HepG2 (cell line): ENCODE results near the gene PPP1R15B. TPM values are rescaled to one million over a fixed set of nuclear protein-coding genes. Genes with fewer than 3 reads are reported as not detected.

Experiments used
- ATF7-NPFF ChIP-seq: sonication (generic); formaldehyde crosslinking; IDR thresholded peaks from 2 replicates; pipeline ENCODE4 v1.8.1; 2023; ENCODE audit warnings: mild to moderate bottlenecking, low read depth, missing genetic modification reagents, moderate library complexity
- BCL6 ChIP-seq: IDR thresholded peaks from 2 replicates; pipeline ENCODE4 v1.6.1; 2016; ENCODE audit warnings: missing genetic modification reagents, missing compliant biosample characterization
- CBX1 ChIP-seq: IDR thresholded peaks from one replicate; pipeline ENCODE4 v1.6.1; 2016; ENCODE audit warnings: antibody characterized with exemption, low read depth
- CHD2 ChIP-seq: IDR thresholded peaks from 2 replicates; pipeline ENCODE4 v1.6.1; 2011; ENCODE audit warnings: low read depth, low read length, improper control_type of control experiment
- DZIP1 ChIP-seq: sonication (generic); formaldehyde crosslinking; IDR thresholded peaks from 2 replicates; pipeline ENCODE4 v1.5.0; 2020; ENCODE audit warnings: mild to moderate bottlenecking, missing genetic modification reagents
- FOXA3 ChIP-seq: IDR thresholded peaks from 2 replicates; pipeline ENCODE4 v1.6.1; 2016; ENCODE audit warnings: missing genetic modification reagents, missing compliant biosample characterization
- GATAD2A ChIP-seq: IDR thresholded peaks from 2 replicates; pipeline ENCODE4 v1.6.1; 2016
- GFI1 ChIP-seq: sonication (generic); formaldehyde crosslinking; IDR thresholded peaks from 2 replicates; pipeline ENCODE4 v1.5.0; 2020; ENCODE audit warnings: missing genetic modification reagents, mild to moderate bottlenecking, borderline replicate concordance
- HIVEP1 ChIP-seq: sonication (generic); formaldehyde crosslinking; IDR thresholded peaks from 2 replicates; pipeline ENCODE4 v1.4.0; 2020; ENCODE audit warnings: mild to moderate bottlenecking, missing genetic modification reagents
- KLF16 ChIP-seq, 2 experiments: sonication (generic) in 1 of 2; formaldehyde crosslinking in 1 of 2; IDR thresholded peaks; 2 replicates each; pipeline versions ENCODE4 v1.6.1 to v1.8.0; 2016 to 2023; ENCODE audit warnings: missing genetic modification reagents in 2 of 2, missing compliant biosample characterization in 1 of 2
- MAF1 ChIP-seq: sonication (generic); formaldehyde crosslinking; IDR thresholded peaks from 2 replicates; pipeline ENCODE4 v1.5.0; 2020; ENCODE audit warnings: missing genetic modification reagents, borderline replicate concordance
- MED8 ChIP-seq: sonication (generic); formaldehyde crosslinking; IDR thresholded peaks from 2 replicates; pipeline ENCODE4 v1.8.1; 2023; ENCODE audit warnings: mild to moderate bottlenecking, missing genetic modification reagents; ENCODE audit not compliant: insufficient replicate concordance
- NFE2 ChIP-seq: sonication (generic); formaldehyde crosslinking; IDR thresholded peaks from 2 replicates; pipeline ENCODE4 v1.4.0; 2020; ENCODE audit warnings: missing genetic modification reagents
- NFYB ChIP-seq: sonication (generic); formaldehyde crosslinking; IDR thresholded peaks from 2 replicates; pipeline ENCODE4 v1.4.0; 2020; ENCODE audit warnings: missing genetic modification reagents
- PPARG ChIP-seq: conservative IDR thresholded peaks from 2 replicates; pipeline ENCODE4 v1.6.1; 2016; ENCODE audit warnings: missing biosample characterization, missing genetic modification reagents
- REL ChIP-seq: sonication (generic); formaldehyde crosslinking; conservative IDR thresholded peaks from 2 replicates; pipeline ENCODE4 v1.8.0; 2022; ENCODE audit warnings: mild to moderate bottlenecking, missing genetic modification reagents, moderate library complexity
- SP5 ChIP-seq: IDR thresholded peaks from 2 replicates; pipeline ENCODE4 v1.6.1; 2016; ENCODE audit warnings: low read depth, borderline replicate concordance
- TAF1 ChIP-seq: sonication (generic); formaldehyde crosslinking; IDR thresholded peaks from 2 replicates; pipeline ENCODE4 v1.4.0; 2020; ENCODE audit warnings: missing genetic modification reagents
- ZFY ChIP-seq: sonication (generic); formaldehyde crosslinking; IDR thresholded peaks from 2 replicates; pipeline ENCODE4 v1.4.0; 2020; ENCODE audit warnings: missing genetic modification reagents
- ZNF276 ChIP-seq: sonication (generic); formaldehyde crosslinking; IDR thresholded peaks from 2 replicates; pipeline ENCODE4 v1.4.0; 2020; ENCODE audit warnings: mild to moderate bottlenecking, low read depth, missing genetic modification reagents
- ZNF550 ChIP-seq: sonication (generic); formaldehyde crosslinking; IDR thresholded peaks from 2 replicates; pipeline ENCODE4 v1.4.0; 2020; ENCODE audit warnings: mild to moderate bottlenecking, missing genetic modification reagents, borderline replicate concordance
- ZNF619 ChIP-seq: sonication (generic); formaldehyde crosslinking; IDR thresholded peaks from 2 replicates; pipeline ENCODE4 v1.4.0; 2020; ENCODE audit warnings: mild to moderate bottlenecking, missing genetic modification reagents
- ZNF749 ChIP-seq: sonication (generic); formaldehyde crosslinking; IDR thresholded peaks from 2 replicates; pipeline ENCODE4 v1.8.0; 2022; ENCODE audit warnings: mild to moderate bottlenecking, missing genetic modification reagents, moderate library complexity, borderline replicate concordance
- ZNF776 ChIP-seq: sonication (generic); formaldehyde crosslinking; IDR thresholded peaks from 2 replicates; pipeline ENCODE4 v1.4.0; 2020; ENCODE audit warnings: mild to moderate bottlenecking, missing genetic modification reagents
- polyA plus RNA-seq, 8 experiments: library from polyadenylated mRNA; depleted of rRNA in 3 of 8; stranded (reverse) in 7 of 8; unstranded in 1 of 8; fragments of >200 nt; fragmentation: Illumina TruSeq in 4 of 8; extraction: Trizol in 4 of 8; gene quantifications; 2 replicates each; pipeline versions ENCODE4 v1.2.1 to v1.2.3, GENCODE V29; 2011 to 2016; ENCODE audit warnings: low read depth in 4 of 8, missing spikeins in 1 of 8, mixed read lengths in 1 of 8; ENCODE audit not compliant: insufficient read depth in 1 of 8
- total RNA-seq, 5 experiments: library from RNA; depleted of rRNA; stranded (reverse); fragments of >200 nt; fragmentation: Illumina TruSeq; extraction: Trizol; gene quantifications; 2 replicates each; pipeline ENCODE4 v1.2.3, GENCODE V29; 2016; ENCODE audit warnings: low read depth in 1 of 5
- TF ChIP-seq, protein P1 (sequence below): sonication (generic); formaldehyde crosslinking; conservative IDR thresholded peaks from 2 replicates; pipeline ENCODE4 v1.4.0; 2020; ENCODE audit warnings: missing genetic modification reagents
- TF ChIP-seq, protein P2 (sequence below): sonication (generic); formaldehyde crosslinking; IDR thresholded peaks from 2 replicates; pipeline ENCODE4 v1.4.0; 2020; ENCODE audit warnings: missing genetic modification reagents

Gene PPP1R15B
- total and polyA plus RNA-seq, 2 of the 13 experiments (the other 11 are each of a cell fraction or from before 2014, with no cell fraction given): 13.4 to 23.8 TPM

DNA sequence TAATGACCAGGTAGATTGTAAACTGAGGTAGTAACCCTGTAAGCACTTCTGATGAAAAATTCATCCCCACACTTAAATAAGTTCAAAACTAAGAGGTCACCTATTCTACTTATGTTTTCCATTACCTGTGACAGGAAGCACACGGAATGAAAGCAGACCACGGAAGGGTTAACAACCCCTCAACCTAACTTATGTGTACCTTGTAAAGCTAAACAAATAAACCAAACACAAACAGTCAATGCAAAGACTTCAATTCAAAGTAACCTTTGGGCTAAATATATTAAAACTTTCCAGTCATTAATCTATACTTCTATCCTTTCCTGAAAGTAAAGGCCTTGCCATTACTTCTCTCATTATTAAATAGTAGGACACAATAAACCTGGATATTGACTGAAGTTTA is 7.0 kb downstream of the PPP1R15B start (continued):
- TF ChIP-seq ZNF619 (CRISPR knock-in tag) (no peak), PPARG (CRISPR knock-in tag) (peak; percentile 77), HIVEP1 (CRISPR knock-in tag) (no peak), FOXA3 (CRISPR knock-in tag) (peak; percentile 58), GATAD2A (CRISPR knock-in tag) (peak; percentile 63), TAF1 (CRISPR knock-in tag) (no peak), DZIP1 (CRISPR knock-in tag) (no peak), NFE2 (CRISPR knock-in tag) (no peak), ZNF276 (CRISPR knock-in tag) (no peak), ZNF550 (CRISPR knock-in tag) (no peak), NFYB (CRISPR knock-in tag) (no peak), SP5 (CRISPR knock-in tag) (no peak), ZNF749 (CRISPR knock-in tag) (no peak), ATF7-NPFF (CRISPR knock-in tag) (no peak), MED8 (CRISPR knock-in tag) (no peak), ZFY (CRISPR knock-in tag) (no peak), MAF1 (no peak), ZNF776 (CRISPR knock-in tag) (no peak), BCL6 (CRISPR knock-in tag) (0 out of 2 replicates have a peak, but pooled peaks have one; percentile 48), KLF16 (CRISPR knock-in tag; IDR thresholded peaks at IDR 0.05) (peak in 1 of 2 experiments; percentile 42; a peak in 1 of 4 replicates), REL (CRISPR knock-in tag) (no peak), CBX1 (no peak), GFI1 (CRISPR knock-in tag) (no peak), CHD2 (no peak)
- TF ChIP-seq, protein P1, sequence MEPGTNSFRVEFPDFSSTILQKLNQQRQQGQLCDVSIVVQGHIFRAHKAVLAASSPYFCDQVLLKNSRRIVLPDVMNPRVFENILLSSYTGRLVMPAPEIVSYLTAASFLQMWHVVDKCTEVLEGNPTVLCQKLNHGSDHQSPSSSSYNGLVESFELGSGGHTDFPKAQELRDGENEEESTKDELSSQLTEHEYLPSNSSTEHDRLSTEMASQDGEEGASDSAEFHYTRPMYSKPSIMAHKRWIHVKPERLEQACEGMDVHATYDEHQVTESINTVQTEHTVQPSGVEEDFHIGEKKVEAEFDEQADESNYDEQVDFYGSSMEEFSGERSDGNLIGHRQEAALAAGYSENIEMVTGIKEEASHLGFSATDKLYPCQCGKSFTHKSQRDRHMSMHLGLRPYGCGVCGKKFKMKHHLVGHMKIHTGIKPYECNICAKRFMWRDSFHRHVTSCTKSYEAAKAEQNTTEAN (CRISPR knock-in tag): no peak
- TF ChIP-seq, protein P2, sequence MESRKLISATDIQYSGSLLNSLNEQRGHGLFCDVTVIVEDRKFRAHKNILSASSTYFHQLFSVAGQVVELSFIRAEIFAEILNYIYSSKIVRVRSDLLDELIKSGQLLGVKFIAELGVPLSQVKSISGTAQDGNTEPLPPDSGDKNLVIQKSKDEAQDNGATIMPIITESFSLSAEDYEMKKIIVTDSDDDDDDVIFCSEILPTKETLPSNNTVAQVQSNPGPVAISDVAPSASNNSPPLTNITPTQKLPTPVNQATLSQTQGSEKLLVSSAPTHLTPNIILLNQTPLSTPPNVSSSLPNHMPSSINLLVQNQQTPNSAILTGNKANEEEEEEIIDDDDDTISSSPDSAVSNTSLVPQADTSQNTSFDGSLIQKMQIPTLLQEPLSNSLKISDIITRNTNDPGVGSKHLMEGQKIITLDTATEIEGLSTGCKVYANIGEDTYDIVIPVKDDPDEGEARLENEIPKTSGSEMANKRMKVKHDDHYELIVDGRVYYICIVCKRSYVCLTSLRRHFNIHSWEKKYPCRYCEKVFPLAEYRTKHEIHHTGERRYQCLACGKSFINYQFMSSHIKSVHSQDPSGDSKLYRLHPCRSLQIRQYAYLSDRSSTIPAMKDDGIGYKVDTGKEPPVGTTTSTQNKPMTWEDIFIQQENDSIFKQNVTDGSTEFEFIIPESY: no peak
